SK-N-SH (cell line): ENCODE results near the gene FMN1.
"Not testable (repeated sequence)": the region's sequence is repeated elsewhere in the genome, so short reads cannot be mapped to it uniquely, and the experiment has no call there.

ENCODE experiments used
- CTCF ChIP-seq: fragments of 200-600 bp; sonication (generic); IDR thresholded peaks from 2 replicates; pipeline ENCODE4 v1.6.1; 2017; ENCODE audit warnings: antibody characterized with exemption, mild to moderate bottlenecking, moderate library complexity
- IRF3 ChIP-seq: fragments of 150-350 bp; IDR thresholded peaks from 2 replicates; pipeline ENCODE4 v1.6.1; 2016; ENCODE audit warnings: mild to moderate bottlenecking, low read depth, low read length
- JUND ChIP-seq: IDR thresholded peaks from 2 replicates; pipeline ENCODE4 v1.4.0; 2012
- MEF2A ChIP-seq: IDR thresholded peaks from 2 replicates; pipeline ENCODE4 v1.4.0; 2012; ENCODE audit warnings: low read depth, borderline replicate concordance
- POLR2AphosphoS5 ChIP-seq: IDR thresholded peaks from 2 replicates; pipeline ENCODE4 v1.6.1; 2012; ENCODE audit warnings: low read depth, low read length
- TCF12 ChIP-seq: IDR thresholded peaks from 2 replicates; pipeline ENCODE4 v1.4.0; 2012
- YY1 ChIP-seq: IDR thresholded peaks from 2 replicates; pipeline ENCODE4 v1.4.0; 2012; ENCODE audit warnings: low read depth, mild to moderate bottlenecking
- TF ChIP-seq, protein P1 (sequence below): IDR thresholded peaks from 2 replicates; pipeline ENCODE4 v1.4.0; 2012; ENCODE audit warnings: low read depth
- TF ChIP-seq, protein P2 (sequence below): IDR thresholded peaks from 2 replicates; pipeline ENCODE4 v1.6.1; 2012; ENCODE audit warnings: mild to moderate bottlenecking, low read depth, low read length, moderate library complexity

GRCh38 chr15:32950051-32950450 is 244.5 kb downstream of the FMN1 start:
- TF ChIP-seq, protein P1, sequence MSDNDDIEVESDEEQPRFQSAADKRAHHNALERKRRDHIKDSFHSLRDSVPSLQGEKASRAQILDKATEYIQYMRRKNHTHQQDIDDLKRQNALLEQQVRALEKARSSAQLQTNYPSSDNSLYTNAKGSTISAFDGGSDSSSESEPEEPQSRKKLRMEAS: not testable (repeated sequence)
- not testable (repeated sequence) for TF ChIP-seq CTCF, MEF2A, JUND, YY1, IRF3, POLR2AphosphoS5, TCF12
- TF ChIP-seq, protein P2, sequence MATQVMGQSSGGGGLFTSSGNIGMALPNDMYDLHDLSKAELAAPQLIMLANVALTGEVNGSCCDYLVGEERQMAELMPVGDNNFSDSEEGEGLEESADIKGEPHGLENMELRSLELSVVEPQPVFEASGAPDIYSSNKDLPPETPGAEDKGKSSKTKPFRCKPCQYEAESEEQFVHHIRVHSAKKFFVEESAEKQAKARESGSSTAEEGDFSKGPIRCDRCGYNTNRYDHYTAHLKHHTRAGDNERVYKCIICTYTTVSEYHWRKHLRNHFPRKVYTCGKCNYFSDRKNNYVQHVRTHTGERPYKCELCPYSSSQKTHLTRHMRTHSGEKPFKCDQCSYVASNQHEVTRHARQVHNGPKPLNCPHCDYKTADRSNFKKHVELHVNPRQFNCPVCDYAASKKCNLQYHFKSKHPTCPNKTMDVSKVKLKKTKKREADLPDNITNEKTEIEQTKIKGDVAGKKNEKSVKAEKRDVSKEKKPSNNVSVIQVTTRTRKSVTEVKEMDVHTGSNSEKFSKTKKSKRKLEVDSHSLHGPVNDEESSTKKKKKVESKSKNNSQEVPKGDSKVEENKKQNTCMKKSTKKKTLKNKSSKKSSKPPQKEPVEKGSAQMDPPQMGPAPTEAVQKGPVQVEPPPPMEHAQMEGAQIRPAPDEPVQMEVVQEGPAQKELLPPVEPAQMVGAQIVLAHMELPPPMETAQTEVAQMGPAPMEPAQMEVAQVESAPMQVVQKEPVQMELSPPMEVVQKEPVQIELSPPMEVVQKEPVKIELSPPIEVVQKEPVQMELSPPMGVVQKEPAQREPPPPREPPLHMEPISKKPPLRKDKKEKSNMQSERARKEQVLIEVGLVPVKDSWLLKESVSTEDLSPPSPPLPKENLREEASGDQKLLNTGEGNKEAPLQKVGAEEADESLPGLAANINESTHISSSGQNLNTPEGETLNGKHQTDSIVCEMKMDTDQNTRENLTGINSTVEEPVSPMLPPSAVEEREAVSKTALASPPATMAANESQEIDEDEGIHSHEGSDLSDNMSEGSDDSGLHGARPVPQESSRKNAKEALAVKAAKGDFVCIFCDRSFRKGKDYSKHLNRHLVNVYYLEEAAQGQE: not testable (repeated sequence)
